GM12891 (cell line): Measurements from ENCODE around the gene TSPY2. TPM values are rescaled to one million over a fixed set of nuclear protein-coding genes. Genes with fewer than 3 reads are reported as not detected.
"Not testable (repeated sequence)": the region's sequence is repeated elsewhere in the genome, so short reads cannot be mapped to it uniquely, and the experiment has no call there.

Source experiments
- DNase-seq: peaks from one replicate; pipeline ENCODE4 v3.0.0; 2011; ENCODE audit warnings: low spot score; ENCODE audit not compliant: insufficient read length
- FAIRE-seq: peaks from 2 replicates; lab custom pipeline; 2011; peaks lifted over from hg19 to GRCh38; lab: Jason Lieb, UNC
- polyA plus RNA-seq: library from polyadenylated mRNA; unstranded; fragments of >200 nt; gene quantifications from one replicate; pipeline ENCODE4 v1.2.1, GENCODE V29; 2012; ENCODE audit warnings: low read depth, missing spikeins, inconsistent platforms; ENCODE audit not compliant: missing spikeins

Gene TSPY2
- polyA plus RNA-seq: not detected

GRCh38 chrY:6245923-6246322 is at the start of gene TSPY2:
TSPY2 (plus strand) TSS chrY:6246223; CDS start chrY:6246269, 46 bp downstream.
- DNase-seq, FAIRE-seq: not testable (repeated sequence)

GRCh38 chrY:6209565-6209964 is 36.5 kb upstream of the TSPY2 start:
- DNase-seq, FAIRE-seq: not testable (repeated sequence)

GRCh38 chrY:6217045-6217444 is 29.0 kb upstream of the TSPY2 start:
- FAIRE-seq, DNase-seq: not testable (repeated sequence)

GRCh38 chrY:6269839-6270238 is 23.8 kb downstream of the TSPY2 start:
- DNase-seq, FAIRE-seq: not testable (repeated sequence)
